Mesothelial cell of epicardium (in vitro differentiated cells): ENCODE results near the gene MYCBPAP. TPM values are rescaled to one million over a fixed set of nuclear protein-coding genes. Genes with fewer than 3 reads are reported as not detected.
A peak's percentile ranks its signal among the peaks of the same experiment; 100 is the strongest.

Experiments
- DNase-seq, 2 experiments: peaks; one replicate each; pipeline ENCODE4 v3.0.0; 2021; ENCODE audit warnings: low spot score in 2 of 2; ENCODE audit not compliant: unreplicated experiment in 2 of 2
- H3K27ac Mint-ChIP-seq: 2 replicates; pipeline ENCODE4 v1.8.0; 2021; ENCODE audit warnings: mixed read lengths
- H3K27me3 Mint-ChIP-seq: 2 replicates; pipeline ENCODE4 v1.8.0; 2021; ENCODE audit warnings: low read depth, mixed read lengths
- H3K36me3 Mint-ChIP-seq: 2 replicates; pipeline ENCODE4 v1.8.0; 2021; ENCODE audit warnings: mixed read lengths
- H3K4me1 Mint-ChIP-seq: 2 replicates; pipeline ENCODE4 v1.8.0; 2021; ENCODE audit warnings: mixed read lengths
- H3K4me3 Mint-ChIP-seq: 2 replicates; pipeline ENCODE4 v1.8.0; 2021; ENCODE audit warnings: mild to moderate bottlenecking, moderate library complexity, mixed read lengths
- H3K9me3 Mint-ChIP-seq: 2 replicates; pipeline ENCODE4 v1.8.0; 2021; ENCODE audit warnings: mixed read lengths
- CTCF ChIP-seq: fragments of 200-600 bp; sonication (generic); IDR thresholded peaks from one replicate; pipeline ENCODE4 v1.5.0; 2021; ENCODE audit warnings: antibody characterized with exemption; ENCODE audit not compliant: unreplicated experiment
- total RNA-seq: library from RNA; stranded (reverse); gene quantifications from 3 replicates; pipeline ENCODE4 v1.2.1, GENCODE V29; 2021

Gene MYCBPAP
- total RNA-seq, 1 donor from 2014 or later: 5.1 TPM

DNA sequence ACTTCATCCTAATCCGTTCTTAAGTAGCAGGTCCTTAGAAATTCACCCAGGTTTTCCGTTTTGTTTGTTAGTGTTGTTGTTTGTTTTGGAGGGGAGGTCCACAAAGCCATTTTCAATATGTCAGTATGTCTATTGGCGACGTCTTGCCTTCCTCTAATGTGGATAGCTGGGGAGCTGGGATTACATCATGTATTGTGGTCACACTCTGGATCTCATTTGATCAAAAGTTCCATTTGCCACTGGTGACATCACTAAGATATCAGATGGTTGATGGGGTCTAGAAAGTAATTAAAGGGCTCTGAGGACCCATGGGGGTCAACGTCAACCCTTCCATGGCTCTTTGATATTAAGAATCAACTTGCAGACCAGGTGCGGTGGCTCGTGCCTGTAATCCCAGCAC lies 21.6 kb downstream of the MYCBPAP start:
- Mint-ChIP-seq H3K9me3 (no peaks in the 10 kb centered on the region), H3K4me3 (no peak overlapping the region), H3K27me3 (peaks cover 7% of the 10 kb centered on the region), H3K4me1 (peaks cover 35% of the 10 kb centered on the region), H3K36me3 (no peaks in the 10 kb centered on the region), H3K27ac (no peak overlapping the region)
- no peak for DNase-seq
- no peak for TF ChIP-seq CTCF

DNA sequence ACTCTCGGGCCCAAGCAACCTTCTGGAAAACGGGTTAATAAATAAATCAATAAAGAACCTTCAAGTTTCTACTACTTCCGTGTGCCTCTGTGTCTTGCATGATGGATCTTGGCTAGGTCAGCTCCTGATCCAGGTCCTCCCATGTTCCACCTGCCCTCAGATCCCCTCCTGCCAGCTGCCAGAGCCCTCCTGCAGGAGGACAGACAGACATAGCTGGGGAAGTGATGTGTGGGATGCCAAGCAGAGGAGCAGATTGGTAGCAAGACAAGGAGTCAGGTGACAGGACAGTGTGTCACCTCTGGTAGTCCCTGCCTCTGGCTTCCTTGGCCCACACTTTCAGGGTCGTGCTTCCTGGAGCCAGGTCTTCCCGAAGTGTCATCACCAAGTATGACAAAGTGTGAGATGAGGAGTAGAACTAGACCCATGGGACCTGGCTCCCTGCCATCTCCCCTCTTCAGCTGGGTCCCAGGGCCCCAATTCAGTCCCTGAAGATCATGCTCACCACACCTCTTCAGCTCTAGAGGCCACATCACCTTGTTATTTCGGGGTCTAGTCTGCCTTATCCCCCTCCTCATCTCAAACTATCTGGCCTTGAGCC lies 23.3 kb downstream of the MYCBPAP start:
- peaks cover 43% of the 10 kb centered on the region for H3K4me1 Mint-ChIP-seq
- H3K9me3 Mint-ChIP-seq: no peaks in the 10 kb centered on the region
- TF ChIP-seq CTCF: no peak
- H3K36me3 Mint-ChIP-seq: peaks cover 5% of the 10 kb centered on the region
- peak overlapping the region; percentile 79 for H3K4me3 Mint-ChIP-seq
- no peak for DNase-seq
- H3K27ac Mint-ChIP-seq: peak overlapping the region; percentile 68
- H3K27me3 Mint-ChIP-seq: peaks cover 7% of the 10 kb centered on the region

DNA sequence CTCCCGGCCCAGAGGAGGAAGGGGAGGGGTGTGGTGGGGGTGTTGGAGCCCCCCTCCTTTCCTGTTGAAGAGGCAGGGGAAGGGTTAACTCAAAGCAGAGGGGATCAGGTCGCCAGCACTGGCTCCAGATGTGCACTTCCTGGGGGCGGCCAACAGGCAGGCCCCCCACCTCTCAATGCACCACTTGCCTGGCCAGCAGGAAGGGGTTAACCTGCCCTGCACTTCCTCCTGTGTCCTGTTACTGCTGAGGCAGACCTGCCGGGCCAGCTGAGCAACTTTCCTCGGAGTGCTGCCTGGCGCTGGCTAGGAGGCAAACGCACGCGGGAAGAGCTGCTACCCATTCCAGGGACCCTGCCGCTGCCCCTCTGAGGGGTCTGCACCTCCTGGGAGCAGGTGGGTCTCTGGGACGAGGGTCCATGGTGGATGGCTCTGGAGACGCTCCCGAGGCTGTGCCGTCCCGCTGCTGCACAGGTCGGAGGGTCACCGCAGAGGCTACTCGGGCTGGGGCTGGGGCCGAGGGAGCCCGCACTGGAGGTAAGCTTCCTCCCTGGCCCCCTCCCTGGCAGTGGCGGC lies 24.3 kb downstream of the MYCBPAP start, which contains the start of gene EPN3:
TSS of gene EPN3 (plus strand) at position 284 of the 573 bp plus-strand sequence. CDS start 3,822 bp downstream, outside the sequence.
- H3K9me3 Mint-ChIP-seq: no peaks in the 10 kb centered on the region
- TF ChIP-seq CTCF: no peak
- H3K4me1 Mint-ChIP-seq: peaks cover 43% of the 10 kb centered on the region
- peak within 1 kb of the TSS; percentile 79 for H3K4me3 Mint-ChIP-seq
- H3K27me3 Mint-ChIP-seq: peaks cover 7% of the 10 kb centered on the region
- DNase-seq: peak in 1 of 2 experiments; percentile 80
- H3K36me3 Mint-ChIP-seq: peaks cover 5% of the 10 kb centered on the region
- peak within 1 kb of the TSS; percentile 96 for H3K27ac Mint-ChIP-seq

DNA sequence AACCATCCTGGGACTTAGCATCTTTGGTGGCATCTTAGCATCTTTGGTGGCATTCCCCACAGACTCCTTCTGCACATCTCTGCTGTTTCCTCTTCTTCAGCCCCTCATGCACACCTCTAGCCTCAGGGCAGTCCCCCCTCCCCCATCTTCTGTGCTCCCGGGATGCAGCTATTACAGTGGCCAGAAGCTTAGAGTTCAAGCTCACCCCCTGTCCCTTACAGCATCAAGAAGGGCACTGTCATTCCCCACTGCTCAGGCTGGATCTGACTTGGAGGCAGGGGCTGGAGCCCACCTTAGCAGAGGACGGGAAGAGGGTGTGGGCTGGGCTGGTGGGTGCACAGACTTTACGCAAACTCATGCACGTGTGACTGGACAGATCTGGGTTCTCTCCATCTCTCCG lies 24.9 kb downstream of the MYCBPAP start:
- Mint-ChIP-seq H3K27ac (peak overlapping the region; percentile 96), H3K4me3 (peak overlapping the region; percentile 79), H3K27me3 (peaks cover 7% of the 10 kb centered on the region), H3K9me3 (no peaks in the 10 kb centered on the region), H3K36me3 (peaks cover 5% of the 10 kb centered on the region), H3K4me1 (peaks cover 43% of the 10 kb centered on the region)
- DNase-seq: no peak
- TF ChIP-seq CTCF: no peak

DNA sequence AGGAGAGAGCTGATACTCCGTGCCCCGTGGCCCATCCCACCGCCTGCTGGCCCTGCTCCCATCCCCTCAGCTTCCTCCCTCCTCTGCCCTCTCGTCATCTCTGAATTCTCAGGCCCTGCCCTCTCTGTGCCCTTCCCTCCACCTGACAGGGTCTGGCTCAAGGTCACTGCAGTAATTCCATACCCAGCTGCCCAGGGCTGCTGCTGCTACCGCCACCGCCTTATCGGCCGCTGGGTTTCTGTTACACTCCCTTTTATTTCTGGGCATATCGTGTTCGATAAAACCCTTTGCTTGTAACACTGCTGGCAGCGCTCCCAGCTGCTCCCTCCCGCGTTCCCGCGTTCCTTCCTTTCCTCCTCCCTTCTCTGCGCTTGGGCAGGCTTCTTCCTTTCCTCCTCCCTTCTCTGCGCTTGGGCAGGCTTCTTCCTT lies 25.5 kb downstream of the MYCBPAP start:
- Mint-ChIP-seq H3K27ac (peak overlapping the region; percentile 96), H3K9me3 (no peaks in the 10 kb centered on the region), H3K27me3 (peaks cover 7% of the 10 kb centered on the region), H3K4me1 (peaks cover 43% of the 10 kb centered on the region), H3K4me3 (peak overlapping the region; percentile 79), H3K36me3 (peaks cover 5% of the 10 kb centered on the region)
- TF ChIP-seq CTCF: no peak
- DNase-seq: peak in 1 of 2 experiments; percentile 67
